B cell (primary cell): ENCODE data around the gene APOO. TPM values are rescaled to one million over a fixed set of nuclear protein-coding genes. Genes with fewer than 3 reads are reported as not detected.
A peak's percentile ranks its signal among the peaks of the same experiment; 100 is the strongest.

Source experiments
- ATAC-seq: fragments of 200-7000 bp; cut with Tn5 transposase; one replicate; pipeline ENCODE4 v1.10.0; 2021; ENCODE audit warnings: low read depth, mild to moderate bottlenecking, moderate number of reproducible peaks, moderate library complexity
- CTCF ChIA-PET: fragments of 350-600 bp; sonication (Branson Sonifier 250); formaldehyde crosslinking; loops from one replicate; lab custom pipeline; 2021; ENCODE audit warnings: antibody characterized with exemption, inconsistent platforms; lab: Charles Lee
- POLR2A ChIA-PET: fragments of 350-600 bp; sonication (Branson Sonifier 250); formaldehyde crosslinking; loops from one replicate; lab custom pipeline; 2021; ENCODE audit warnings: antibody characterized with exemption; lab: Charles Lee
- DNase-seq: peaks from one replicate; pipeline ENCODE4 v3.0.0; 2013
- H2AFZ ChIP-seq: 2 replicates; pipeline ENCODE4 v1.6.1; 2012; ENCODE audit warnings: mild to moderate bottlenecking, low read depth, low read length; ENCODE audit not compliant: insufficient read depth, poor library complexity, severe bottlenecking
- H3K27ac ChIP-seq, 2 donors: 1 replicate in 1 of 2; 2 replicates in 1 of 2; pipeline ENCODE4 v1.5.1; 2012 to 2013; ENCODE audit warnings: low read length in 2 of 2, mild to moderate bottlenecking in 2 of 2, moderate library complexity in 1 of 2
- H3K27me3 ChIP-seq, 4 experiments: fragments of 200-600 bp in 1 of 4; sonication (generic) in 1 of 4; replicated peaks in 1 of 4; 1 replicate in 2 of 4; 2 replicates in 2 of 4; pipeline versions ENCODE4 v1.6.1 to v1.7.0; 2013 to 2016; ENCODE audit warnings: low read length in 3 of 4, mild to moderate bottlenecking in 2 of 4, mixed read lengths in 1 of 4, moderate library complexity in 1 of 4; ENCODE audit not compliant: insufficient read depth in 4 of 4, control insufficient read depth in 3 of 4; ENCODE audit errors: control extremely low read depth in 1 of 4
- H3K36me3 ChIP-seq, 2 experiments: replicated peaks in 1 of 2; 1 replicate in 1 of 2; 2 replicates in 1 of 2; pipeline versions ENCODE4 v1.6.1 to v1.7.1; 2013; ENCODE audit warnings: low read length in 1 of 2; ENCODE audit not compliant: insufficient read depth in 2 of 2, control insufficient read depth in 1 of 2; ENCODE audit errors: control extremely low read depth in 1 of 2, extremely low read depth in 1 of 2
- H3K4me1 ChIP-seq, 2 donors: fragments of 200-600 bp in 1 of 2; sonication (generic) in 1 of 2; 1 replicate in 1 of 2; 2 replicates in 1 of 2; pipeline versions ENCODE4 v1.5.1 to v1.6.1; 2013 to 2017; ENCODE audit warnings: low read length in 2 of 2; ENCODE audit not compliant: control insufficient read depth in 2 of 2, insufficient read depth in 2 of 2
- H3K4me2 ChIP-seq: replicated peaks from 2 replicates; pipeline ENCODE3; 2012; ENCODE audit warnings: mild to moderate bottlenecking, low read depth, low read length; ENCODE audit not compliant: poor library complexity, severe bottlenecking
- H3K4me3 ChIP-seq, 5 experiments: fragments of 200-600 bp in 1 of 5; sonication (generic) in 1 of 5; 1 replicate in 3 of 5; 2 replicates in 2 of 5; pipeline versions ENCODE4 v1.5.1 to v1.7.0; 2011 to 2016; ENCODE audit warnings: low read length in 4 of 5, mild to moderate bottlenecking in 4 of 5, low read depth in 2 of 5, control low read depth in 1 of 5, moderate library complexity in 1 of 5; ENCODE audit not compliant: insufficient read depth in 1 of 5; ENCODE audit errors: control extremely low read depth in 1 of 5, extremely low read depth in 1 of 5
- H3K79me2 ChIP-seq: fragments of 200-600 bp; sonication (generic); one replicate; pipeline ENCODE4 v1.6.0; 2016; ENCODE audit warnings: low read length; ENCODE audit not compliant: control insufficient read depth, insufficient read depth
- H3K9ac ChIP-seq: fragments of 200-600 bp; sonication (generic); 2 replicates; pipeline ENCODE4 v1.6.1; 2017; ENCODE audit warnings: mild to moderate bottlenecking, low read length, moderate library complexity
- H3K9me3 ChIP-seq, 3 donors: one replicate each; pipeline versions ENCODE4 v1.6.1 to v1.7.1; 2013; ENCODE audit warnings: low read length in 2 of 3; ENCODE audit not compliant: control insufficient read depth in 2 of 3, insufficient read depth in 1 of 3; ENCODE audit errors: control extremely low read depth in 1 of 3
- H4K20me1 ChIP-seq: 2 replicates; pipeline ENCODE4 v1.6.0; 2012; ENCODE audit warnings: mild to moderate bottlenecking, low read length; ENCODE audit not compliant: insufficient read depth, control insufficient read depth, poor library complexity, severe bottlenecking
- H3K27ac Mint-ChIP-seq: one replicate; pipeline ENCODE4 v1.8.0; 2021; ENCODE audit warnings: mixed read lengths
- H3K27me3 Mint-ChIP-seq: one replicate; pipeline ENCODE4 v1.8.0; 2021; ENCODE audit warnings: mixed read lengths
- H3K4me1 Mint-ChIP-seq: one replicate; pipeline ENCODE4 v1.8.0; 2021; ENCODE audit warnings: mixed read lengths
- H3K4me3 Mint-ChIP-seq: one replicate; pipeline ENCODE4 v1.8.0; 2021; ENCODE audit warnings: mixed read lengths
- H3K9me3 Mint-ChIP-seq: one replicate; pipeline ENCODE4 v1.8.0; 2022; ENCODE audit warnings: mixed read lengths; ENCODE audit not compliant: insufficient read depth
- EZH2 ChIP-seq: IDR thresholded peaks from 2 replicates; pipeline ENCODE4 v1.6.1; 2012; ENCODE audit warnings: borderline replicate concordance, low read depth, mild to moderate bottlenecking, moderate library complexity, low read length; ENCODE audit not compliant: insufficient read depth, poor library complexity, severe bottlenecking
- WGBS: methylation state at CpG from one replicate; pipeline ENCODE4 v1.1.5; 2013; ENCODE audit warnings: missing lambda C conversion rate; ENCODE audit not compliant: insufficient coverage; 5-methylcytosine and 5-hydroxymethylcytosine counted together
- intact Hi-C: fragments of 100-400 bp; cut with micrococcal nuclease; formaldehyde crosslinking; loops from one replicate; pipeline ENCODE4 v1.10.0; 2022
- polyA plus RNA-seq: library from polyadenylated mRNA; depleted of rRNA; stranded (reverse); fragments of >200 nt; gene quantifications from 2 replicates; pipeline ENCODE4 v1.2.3, GENCODE V29; 2012
- total RNA-seq, 2 donors: library from RNA; stranded (reverse); fragments of 120-200 nt in 1 of 2; gene quantifications; 1 replicate in 1 of 2; 2 replicates in 1 of 2; pipeline versions ENCODE4 v1.2.3 to v1.2.4, GENCODE V29; 2013 to 2022
- TF ChIP-seq, protein P1 (sequence below): fragments of 200-600 bp; IDR thresholded peaks from one replicate; pipeline ENCODE4 v1.8.0; 2022; ENCODE audit warnings: antibody characterized with exemption, mild to moderate bottlenecking

Gene APOO
- total and polyA plus RNA-seq, 2 donors (not counting 1 experiment from before 2014, with no cell fraction given): 4.7 to 7.2 TPM

DNA sequence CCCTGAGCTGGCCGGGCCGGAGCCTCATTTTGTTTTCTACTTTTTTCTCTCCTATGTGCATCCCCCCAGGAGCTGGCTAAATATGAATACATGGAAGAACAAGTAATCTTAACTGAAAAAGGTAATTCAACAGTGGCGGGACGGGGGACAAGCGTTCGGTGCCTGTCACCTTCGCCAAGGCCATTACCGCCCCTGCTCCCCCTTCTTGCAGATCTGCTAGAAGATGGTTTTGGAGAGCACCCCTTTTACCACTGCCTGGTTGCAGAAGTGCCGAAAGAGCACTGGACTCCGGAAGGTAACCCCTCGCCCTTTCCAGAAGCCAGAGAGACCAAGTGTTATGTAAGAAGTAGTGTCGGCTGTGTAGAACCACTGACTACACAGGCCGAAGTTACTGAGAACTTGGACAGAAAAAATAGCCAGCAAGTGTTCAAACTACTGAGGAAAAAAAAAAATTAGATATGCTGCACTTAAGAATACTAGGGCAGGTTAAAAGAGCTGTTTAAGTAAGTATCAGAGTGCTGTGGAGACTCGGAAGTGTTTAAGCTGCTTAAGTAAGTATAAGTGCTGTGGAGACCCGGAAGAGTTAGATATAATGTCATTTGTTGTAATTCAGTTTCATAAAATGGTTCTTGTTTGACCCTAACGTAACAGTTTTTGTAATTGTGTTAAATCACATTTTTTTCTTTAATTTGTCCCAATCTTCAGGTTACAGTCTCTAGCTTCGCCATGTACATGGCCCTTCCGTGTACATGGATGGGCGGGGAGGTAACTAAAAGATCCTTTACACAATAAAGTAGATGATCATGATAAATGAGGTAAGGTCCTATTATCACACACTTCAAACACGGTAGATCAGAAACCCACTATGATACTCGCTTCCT lies 123.9 kb downstream of the APOO start:
- Histone ChIP-seq H3K4me3 (peak overlapping the region; percentile 71 to 92 (median 81)), H3K79me2 (peaks cover 15% of the 10 kb centered on the region), H3K9ac (peak overlapping the region; percentile 84), H3K27me3 (no peaks in the 10 kb centered on the region), H4K20me1 (no peaks in the 10 kb centered on the region), H3K9me3 (no peaks in the 10 kb centered on the region), H3K4me2 (peak overlapping the region; percentile 73), H3K27ac (peak overlapping the region; percentile 87 to 92), H2AFZ (no peak overlapping the region), H3K4me1 (peaks cover 17 to 37% of the 10 kb centered on the region in 2 donors), H3K36me3 (peaks cover 0 to 9% of the 10 kb centered on the region in 2 experiments)
- Mint-ChIP-seq H3K27me3 (no peaks in the 10 kb centered on the region), H3K27ac (peak overlapping the region; percentile 98), H3K9me3 (no peaks in the 10 kb centered on the region), H3K4me3 (peak overlapping the region; percentile 94), H3K4me1 (peaks cover 32% of the 10 kb centered on the region)
- ChIA-PET CTCF (interaction anchor here (0.7 to 4.5 kb wide), 6 partner anchors 10 to 270 kb away, joined by 3 to 64 read pairs (median 8); no protein-coding TSS in a partner anchor), POLR2A (interaction anchor here (0.6 to 1.9 kb wide), 8 partner anchors 11 to 271 kb away, joined by 4 to 12 read pairs (median 8); partner anchors contain the start of genes APOO, CXorf58, EIF2S3 and PRDX4)
- DNase-seq: peak; percentile 45
- WGBS: 0% methylated on average over 2 of the region's 21 CpGs
- intact Hi-C loops: loop anchor here (1.0 to 5.0 kb wide), 6 partner anchors 33 to 698 kb away; partner anchors contain the start of gene APOO
- ATAC-seq: no peak
- no peak for TF ChIP-seq EZH2
- TF ChIP-seq, protein P1, sequence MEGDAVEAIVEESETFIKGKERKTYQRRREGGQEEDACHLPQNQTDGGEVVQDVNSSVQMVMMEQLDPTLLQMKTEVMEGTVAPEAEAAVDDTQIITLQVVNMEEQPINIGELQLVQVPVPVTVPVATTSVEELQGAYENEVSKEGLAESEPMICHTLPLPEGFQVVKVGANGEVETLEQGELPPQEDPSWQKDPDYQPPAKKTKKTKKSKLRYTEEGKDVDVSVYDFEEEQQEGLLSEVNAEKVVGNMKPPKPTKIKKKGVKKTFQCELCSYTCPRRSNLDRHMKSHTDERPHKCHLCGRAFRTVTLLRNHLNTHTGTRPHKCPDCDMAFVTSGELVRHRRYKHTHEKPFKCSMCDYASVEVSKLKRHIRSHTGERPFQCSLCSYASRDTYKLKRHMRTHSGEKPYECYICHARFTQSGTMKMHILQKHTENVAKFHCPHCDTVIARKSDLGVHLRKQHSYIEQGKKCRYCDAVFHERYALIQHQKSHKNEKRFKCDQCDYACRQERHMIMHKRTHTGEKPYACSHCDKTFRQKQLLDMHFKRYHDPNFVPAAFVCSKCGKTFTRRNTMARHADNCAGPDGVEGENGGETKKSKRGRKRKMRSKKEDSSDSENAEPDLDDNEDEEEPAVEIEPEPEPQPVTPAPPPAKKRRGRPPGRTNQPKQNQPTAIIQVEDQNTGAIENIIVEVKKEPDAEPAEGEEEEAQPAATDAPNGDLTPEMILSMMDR: no peak

Other genes starting within 250 kb of the APOO start
- gene PRDX4, start 240.4 kb downstream of the APOO start, total RNA-seq: 10.6 and 12.8 TPM in 2 replicates
- 10.3 and 13.1 TPM in 2 replicates for gene PRDX4, start 240.4 kb downstream of the APOO start, polyA plus RNA-seq
- 31.3 and 33.6 TPM in 2 replicates for gene ACOT9, start 164.7 kb downstream of the APOO start, total RNA-seq
- 23.9 and 31.5 TPM in 2 replicates for gene ACOT9, start 164.7 kb downstream of the APOO start, polyA plus RNA-seq
- gene SAT1, start 124.8 kb downstream of the APOO start, total RNA-seq: 162 and 172 TPM in 2 replicates
- gene SAT1, start 124.8 kb downstream of the APOO start, polyA plus RNA-seq: 479 and 961 TPM in 2 replicates
- gene CXorf58, start 68 bp upstream of the APOO start, total RNA-seq: not detected in 2 replicates
- gene CXorf58, start 68 bp upstream of the APOO start, polyA plus RNA-seq: 0.07 and 0.09 TPM in 2 replicates
- 8.2 and 9.4 TPM in 2 replicates for gene KLHL15, start 119.2 kb upstream of the APOO start, total RNA-seq
- 5.4 and 17.3 TPM in 2 replicates for gene KLHL15, start 119.2 kb upstream of the APOO start, polyA plus RNA-seq
- 260 and 272 TPM in 2 replicates for gene EIF2S3, start 147.0 kb upstream of the APOO start, total RNA-seq
- 125 and 126 TPM in 2 replicates for gene EIF2S3, start 147.0 kb upstream of the APOO start, polyA plus RNA-seq
- 81.8 and 85.7 TPM in 2 replicates for gene ZFX, start 241.8 kb upstream of the APOO start, total RNA-seq
- 31.3 and 74.6 TPM in 2 replicates for gene ZFX, start 241.8 kb upstream of the APOO start, polyA plus RNA-seq